Measurements from ENCODE around the gene KIAA1671. TPM values are rescaled to one million over a fixed set of nuclear protein-coding genes. Genes with fewer than 3 reads are reported as not detected.
A peak's percentile ranks its signal among the peaks of the same experiment; 100 is the strongest.
"Not testable (repeated sequence)": the region's sequence is repeated elsewhere in the genome, so short reads cannot be mapped to it uniquely, and the experiment has no call there.

The KIAA1671 gene
- total and polyA plus RNA-seq, 2 of the 13 experiments (the other 11 are each of a cell fraction or from before 2014, with no cell fraction given) = 13.5 to 13.6 TPM

DNA sequence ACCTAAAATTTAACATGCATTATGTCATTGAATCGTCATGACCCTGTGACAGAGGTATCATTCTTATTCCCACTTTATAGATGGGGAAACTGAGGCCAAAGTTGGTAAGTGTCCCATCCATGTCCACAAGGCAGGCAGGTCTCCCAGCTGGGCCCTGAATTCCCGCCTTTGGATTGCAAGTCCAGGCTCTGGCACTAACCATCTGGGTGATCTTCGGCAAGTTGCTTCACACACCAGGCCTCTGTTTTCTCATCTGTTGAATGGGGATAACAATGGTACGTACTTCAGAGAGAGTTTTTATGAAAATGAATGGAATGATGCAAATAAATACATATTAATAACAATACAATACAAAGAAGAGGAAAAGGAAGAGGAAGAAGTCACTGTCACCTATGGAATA, 250.6 kb downstream of the KIAA1671 start:
- Histone ChIP-seq H3K79me2 (ENCODE audit: insufficient read depth, low read length) (no peaks in the 10 kb centered on the region), H3K4me3 (replicated peaks in 1 of 3; ENCODE audit: insufficient read depth in 1 of 3, low read depth in 2 of 3, low read length in 3 of 3) (no peak overlapping the region), H3K9me3 (ENCODE audit: low read length) (no peaks in the 10 kb centered on the region), H2AFZ (ENCODE audit: low read length) (no peak overlapping the region), H3K9ac (ENCODE audit: insufficient read depth, low read depth, low read length) (no peak overlapping the region), H3K36me3 (replicated peaks in 1 of 2; ENCODE audit: control insufficient read depth in 1 of 2, insufficient read depth in 2 of 2, low read length in 2 of 2) (peaks cover 0 to 1% of the 10 kb centered on the region in 2 experiments; a peak in 1 of 5 replicates), H3K4me2 (ENCODE audit: low read depth, low read length) (no peak overlapping the region), H4K20me1 (ENCODE audit: insufficient read depth, low read length) (no peaks in the 10 kb centered on the region), H3K27ac (ENCODE audit: extremely low read length, insufficient read depth, low read length) (no peak overlapping the region), H3K4me1 (ENCODE audit: insufficient read depth, low read length) (peaks cover 4% of the 10 kb centered on the region), H3K27me3 (ENCODE audit: control insufficient read depth in 1 of 2, insufficient read depth in 2 of 2, low read length in 2 of 2) (no peaks in the 10 kb centered on the region)
- no peak for DNase-seq (ENCODE audit: low spot score)
- intact Hi-C loops (cut with micrococcal nuclease; ENCODE audit: unreplicated experiment) (no loop called here), in situ Hi-C loops (cut with HindIII; ENCODE audit: extremely low pct_ligation_motif_present, low pct_unique_long_range_greater_than_20kb) (no loop called here)
- no peak for ATAC-seq
- FAIRE-seq = no peak
- 99% methylated on average over 4 of the region's 4 CpGs for WGBS (ENCODE audit: low lambda C conversion rate)
- BruUV-seq (replicated peaks) = no TSS peak
- POLR2A ChIA-PET = no interaction called here
- CTCF ChIA-PET (ENCODE audit: low intra/inter-chr PET ratio, low total read pairs) = interaction anchor here (1.3 kb wide), 1 partner anchor 122 kb away, joined by 4 read pairs; no protein-coding TSS in a partner anchor
- TF ChIP-seq, protein P1, sequence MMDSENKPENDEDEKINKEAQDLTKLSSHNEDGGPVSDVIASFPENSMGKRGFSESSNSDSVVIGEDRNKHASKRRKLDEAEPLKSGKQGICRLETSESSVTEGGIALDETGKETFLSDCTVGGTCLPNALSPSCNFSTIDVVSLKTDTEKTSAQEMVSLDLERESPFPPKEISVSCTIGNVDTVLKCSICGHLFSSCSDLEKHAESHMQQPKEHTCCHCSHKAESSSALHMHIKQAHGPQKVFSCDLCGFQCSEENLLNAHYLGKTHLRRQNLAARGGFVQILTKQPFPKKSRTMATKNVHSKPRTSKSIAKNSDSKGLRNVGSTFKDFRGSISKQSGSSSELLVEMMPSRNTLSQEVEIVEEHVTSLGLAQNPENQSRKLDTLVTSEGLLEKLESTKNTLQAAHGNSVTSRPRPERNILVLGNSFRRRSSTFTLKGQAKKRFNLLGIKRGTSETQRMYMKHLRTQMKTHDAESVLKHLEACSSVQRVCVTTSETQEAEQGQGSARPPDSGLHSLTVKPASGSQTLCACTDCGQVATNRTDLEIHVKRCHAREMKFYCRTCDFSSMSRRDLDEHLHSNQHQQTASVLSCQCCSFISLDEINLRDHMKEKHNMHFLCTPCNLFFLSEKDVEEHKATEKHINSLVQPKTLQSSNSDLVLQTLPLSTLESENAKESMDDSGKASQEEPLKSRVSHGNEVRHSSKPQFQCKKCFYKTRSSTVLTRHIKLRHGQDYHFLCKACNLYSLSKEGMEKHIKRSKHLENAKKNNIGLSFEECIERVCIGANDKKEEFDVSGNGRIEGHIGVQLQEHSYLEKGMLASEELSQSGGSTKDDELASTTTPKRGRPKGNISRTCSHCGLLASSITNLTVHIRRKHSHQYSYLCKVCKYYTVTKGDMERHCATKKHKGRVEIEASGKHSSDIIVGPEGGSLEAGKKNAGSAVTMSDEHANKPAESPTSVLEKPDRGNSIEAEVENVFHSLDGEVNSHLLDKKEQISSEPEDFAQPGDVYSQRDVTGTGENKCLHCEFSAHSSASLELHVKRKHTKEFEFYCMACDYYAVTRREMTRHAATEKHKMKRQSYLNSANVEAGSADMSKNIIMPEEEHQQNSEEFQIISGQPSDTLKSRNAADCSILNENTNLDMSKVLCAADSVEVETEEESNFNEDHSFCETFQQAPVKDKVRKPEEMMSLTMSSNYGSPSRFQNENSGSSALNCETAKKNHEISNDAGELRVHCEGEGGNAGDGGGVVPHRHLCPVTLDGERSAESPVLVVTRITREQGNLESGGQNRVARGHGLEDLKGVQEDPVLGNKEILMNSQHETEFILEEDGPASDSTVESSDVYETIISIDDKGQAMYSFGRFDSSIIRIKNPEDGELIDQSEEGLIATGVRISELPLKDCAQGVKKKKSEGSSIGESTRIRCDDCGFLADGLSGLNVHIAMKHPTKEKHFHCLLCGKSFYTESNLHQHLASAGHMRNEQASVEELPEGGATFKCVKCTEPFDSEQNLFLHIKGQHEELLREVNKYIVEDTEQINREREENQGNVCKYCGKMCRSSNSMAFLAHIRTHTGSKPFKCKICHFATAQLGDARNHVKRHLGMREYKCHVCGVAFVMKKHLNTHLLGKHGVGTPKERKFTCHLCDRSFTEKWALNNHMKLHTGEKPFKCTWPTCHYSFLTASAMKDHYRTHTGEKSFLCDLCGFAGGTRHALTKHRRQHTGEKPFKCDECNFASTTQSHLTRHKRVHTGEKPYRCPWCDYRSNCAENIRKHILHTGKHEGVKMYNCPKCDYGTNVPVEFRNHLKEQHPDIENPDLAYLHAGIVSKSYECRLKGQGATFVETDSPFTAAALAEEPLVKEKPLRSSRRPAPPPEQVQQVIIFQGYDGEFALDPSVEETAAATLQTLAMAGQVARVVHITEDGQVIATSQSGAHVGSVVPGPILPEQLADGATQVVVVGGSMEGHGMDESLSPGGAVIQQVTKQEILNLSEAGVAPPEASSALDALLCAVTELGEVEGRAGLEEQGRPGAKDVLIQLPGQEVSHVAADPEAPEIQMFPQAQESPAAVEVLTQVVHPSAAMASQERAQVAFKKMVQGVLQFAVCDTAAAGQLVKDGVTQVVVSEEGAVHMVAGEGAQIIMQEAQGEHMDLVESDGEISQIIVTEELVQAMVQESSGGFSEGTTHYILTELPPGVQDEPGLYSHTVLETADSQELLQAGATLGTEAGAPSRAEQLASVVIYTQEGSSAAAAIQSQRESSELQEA (CRISPR knock-in tag; IDR thresholded peaks at IDR 0.05; ENCODE audit: not compliant biosample characterization) = no peak
- TF ChIP-seq, protein P2, sequence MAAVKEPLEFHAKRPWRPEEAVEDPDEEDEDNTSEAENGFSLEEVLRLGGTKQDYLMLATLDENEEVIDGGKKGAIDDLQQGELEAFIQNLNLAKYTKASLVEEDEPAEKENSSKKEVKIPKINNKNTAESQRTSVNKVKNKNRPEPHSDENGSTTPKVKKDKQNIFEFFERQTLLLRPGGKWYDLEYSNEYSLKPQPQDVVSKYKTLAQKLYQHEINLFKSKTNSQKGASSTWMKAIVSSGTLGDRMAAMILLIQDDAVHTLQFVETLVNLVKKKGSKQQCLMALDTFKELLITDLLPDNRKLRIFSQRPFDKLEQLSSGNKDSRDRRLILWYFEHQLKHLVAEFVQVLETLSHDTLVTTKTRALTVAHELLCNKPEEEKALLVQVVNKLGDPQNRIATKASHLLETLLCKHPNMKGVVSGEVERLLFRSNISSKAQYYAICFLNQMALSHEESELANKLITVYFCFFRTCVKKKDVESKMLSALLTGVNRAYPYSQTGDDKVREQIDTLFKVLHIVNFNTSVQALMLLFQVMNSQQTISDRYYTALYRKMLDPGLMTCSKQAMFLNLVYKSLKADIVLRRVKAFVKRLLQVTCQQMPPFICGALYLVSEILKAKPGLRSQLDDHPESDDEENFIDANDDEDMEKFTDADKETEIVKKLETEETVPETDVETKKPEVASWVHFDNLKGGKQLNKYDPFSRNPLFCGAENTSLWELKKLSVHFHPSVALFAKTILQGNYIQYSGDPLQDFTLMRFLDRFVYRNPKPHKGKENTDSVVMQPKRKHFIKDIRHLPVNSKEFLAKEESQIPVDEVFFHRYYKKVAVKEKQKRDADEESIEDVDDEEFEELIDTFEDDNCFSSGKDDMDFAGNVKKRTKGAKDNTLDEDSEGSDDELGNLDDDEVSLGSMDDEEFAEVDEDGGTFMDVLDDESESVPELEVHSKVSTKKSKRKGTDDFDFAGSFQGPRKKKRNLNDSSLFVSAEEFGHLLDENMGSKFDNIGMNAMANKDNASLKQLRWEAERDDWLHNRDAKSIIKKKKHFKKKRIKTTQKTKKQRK (IDR thresholded peaks at IDR 0.05; ENCODE audit: low read length) = no peak
- TF ChIP-seq ZNF629 (CRISPR knock-in tag; conservative IDR thresholded peaks at IDR 0.05) = peak; percentile 55; the same call in 1 of the 2 replicates

DNA sequence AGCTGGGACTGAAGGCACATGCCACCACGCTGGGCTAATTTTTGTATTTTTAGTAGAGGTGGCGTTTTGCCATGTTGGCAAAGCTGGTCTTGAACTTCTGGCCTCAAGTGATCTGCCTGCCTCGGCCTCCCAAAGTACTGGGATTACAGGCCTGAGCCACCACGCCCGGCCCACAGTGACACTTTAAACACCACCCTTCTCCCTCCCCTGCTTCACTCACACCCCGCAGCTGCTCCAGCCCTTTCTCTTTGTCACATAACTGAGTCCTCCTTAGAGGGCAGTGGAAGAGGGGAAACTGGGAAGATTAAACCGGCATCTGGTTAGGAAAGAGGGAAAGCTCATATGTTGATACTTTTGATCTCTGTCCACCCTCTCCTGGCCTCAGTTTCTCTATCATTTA, 252.0 kb downstream of the KIAA1671 start:
- H3K36me3 ChIP-seq (replicated peaks in 1 of 2; ENCODE audit: control insufficient read depth in 1 of 2, insufficient read depth in 2 of 2, low read length in 2 of 2); H3K4me2 ChIP-seq (ENCODE audit: low read depth, low read length); DNase-seq (ENCODE audit: low spot score); H3K27me3 ChIP-seq (ENCODE audit: control insufficient read depth in 1 of 2, insufficient read depth in 2 of 2, low read length in 2 of 2); H3K9ac ChIP-seq (ENCODE audit: insufficient read depth, low read depth, low read length); FAIRE-seq; H3K9me3 ChIP-seq (ENCODE audit: low read length); H2AFZ ChIP-seq (ENCODE audit: low read length); BruUV-seq (replicated peaks); H4K20me1 ChIP-seq (ENCODE audit: insufficient read depth, low read length); H3K27ac ChIP-seq (ENCODE audit: extremely low read length, insufficient read depth, low read length); H3K4me3 ChIP-seq (replicated peaks in 1 of 3; ENCODE audit: insufficient read depth in 1 of 3, low read depth in 2 of 3, low read length in 3 of 3); POLR2A ChIA-PET; H3K79me2 ChIP-seq (ENCODE audit: insufficient read depth, low read length); in situ Hi-C loops (cut with HindIII; ENCODE audit: extremely low pct_ligation_motif_present, low pct_unique_long_range_greater_than_20kb); CTCF ChIA-PET (ENCODE audit: low intra/inter-chr PET ratio, low total read pairs); ATAC-seq; intact Hi-C loops (cut with micrococcal nuclease; ENCODE audit: unreplicated experiment): not testable (repeated sequence)
- 96% methylated on average over 7 of the region's 7 CpGs for WGBS (ENCODE audit: low lambda C conversion rate)
- peaks cover 15% of the 10 kb centered on the region for H3K4me1 ChIP-seq (ENCODE audit: insufficient read depth, low read length)
